Renal cortex interstitium (tissue), 11 donors: ENCODE measurements around the gene SSPN. TPM values are rescaled to one million over a fixed set of nuclear protein-coding genes. Genes with fewer than 3 reads are reported as not detected.

ENCODE experiments used
- DNase-seq, 11 donors: peaks; one replicate each; pipeline ENCODE4 v3.0.0-alpha.2; 2013; ENCODE audit warnings: low read depth in 9 of 11, low spot score in 4 of 11; ENCODE audit errors: extremely low read depth in 1 of 11
- polyA plus RNA-seq, 3 donors: library from polyadenylated mRNA; unstranded; fragments of 120-200 nt; gene quantifications; one replicate each; pipeline ENCODE4 v1.2.1, GENCODE V29; 2013; ENCODE audit not compliant: insufficient read length in 3 of 3

The SSPN gene
- polyA plus RNA-seq, 3 donors, result 14.2 to 17.7 (median 14.3) TPM

- no peak for DNase-seq
Measured at GRCh38 chr12:26295001-26295400, 99.6 kb downstream of the SSPN start.

- DNase-seq, result no peak
Measured at GRCh38 chr12:26297396-26298070, 102.2 kb downstream of the SSPN start.

- no peak for DNase-seq
Measured at GRCh38 chr12:26298785-26299621, 103.6 kb downstream of the SSPN start.

GRCh38 chr12:26299751-26300150 is 104.4 kb downstream of the SSPN start:
- no peak for DNase-seq

Other genes starting within 250 kb of the SSPN start
- gene RASSF8, start 236.9 kb upstream of the SSPN start, polyA plus RNA-seq, result 10 to 100 TPM; 60.2 to 80.5 (median 69.9) TPM
- gene BHLHE41, start 70.5 kb upstream of the SSPN start, polyA plus RNA-seq, result 1 to 10 TPM in 2 of 3 donors, under 1 TPM in 1; 0.84 to 2.2 (median 1.4) TPM